Measurements from ENCODE around the gene GDPD5.

Gene GDPD5

GRCh38 chr11:75525433-75526191, at the start of gene GDPD5:
TSS of gene GDPD5 (minus strand) at chr11:75525941. CDS start at chr11:75477735, 48,206 bp downstream.
- DNase-seq = peak; percentile 86

- DNase-seq = no peak
Observed at GRCh38 chr11:75574698-75575602, 49.2 kb upstream of the GDPD5 start.

GRCh38 chr11:75572744-75573143, 47.0 kb upstream of the GDPD5 start:
- DNase-seq = no peak

GRCh38 chr11:75571625-75572024, 45.9 kb upstream of the GDPD5 start:
- no peak for DNase-seq

GRCh38 chr11:75570559-75571139, 44.9 kb upstream of the GDPD5 start:
- no peak for DNase-seq

GRCh38 chr11:75568616-75569219, 43.0 kb upstream of the GDPD5 start:
- DNase-seq = no peak

- DNase-seq = no peak
Observed at GRCh38 chr11:75567971-75568370, 42.2 kb upstream of the GDPD5 start.

- DNase-seq = no peak
Observed at GRCh38 chr11:75566763-75567279, 41.1 kb upstream of the GDPD5 start.

- DNase-seq = no peak
Observed at GRCh38 chr11:75565916-75566762, 40.4 kb upstream of the GDPD5 start.

- DNase-seq = no peak
Observed at GRCh38 chr11:75565221-75565814, 39.6 kb upstream of the GDPD5 start.

GRCh38 chr11:75563978-75564552, 38.3 kb upstream of the GDPD5 start:
- no peak for DNase-seq

GRCh38 chr11:75563501-75563977, 37.8 kb upstream of the GDPD5 start:
- no peak for DNase-seq

GRCh38 chr11:75562836-75563484, 37.2 kb upstream of the GDPD5 start:
- DNase-seq = no peak

GRCh38 chr11:75562048-75562835, 36.5 kb upstream of the GDPD5 start, which contains the start of gene SERPINH1:
TSS of gene SERPINH1 (plus strand) at chr11:75562253. CDS start at chr11:75566350, 4,097 bp downstream.
- DNase-seq = peak; percentile 59

- no peak for DNase-seq
Observed at GRCh38 chr11:75561426-75562047, 35.8 kb upstream of the GDPD5 start.

- no peak for DNase-seq
Observed at GRCh38 chr11:75560644-75561043, 34.9 kb upstream of the GDPD5 start.

GRCh38 chr11:75558939-75559843, 33.5 kb upstream of the GDPD5 start:
- DNase-seq = no peak

Data from CD4-positive, alpha-beta T cell treated with Interleukin-4 for 4 hours (primary cell).